Esophagus squamous epithelium (tissue), 5 donors: ENCODE measurements around the gene EPHA6. TPM values are rescaled to one million over a fixed set of nuclear protein-coding genes. Genes with fewer than 3 reads are reported as not detected.

Experiments used
- DNase-seq: peaks from one replicate; lab custom pipeline; 2025; lab: John Stamatoyannopoulos, UW
- H3K27ac ChIP-seq, 4 donors: fragments of 200-600 bp; sonication (generic); one replicate each; pipeline ENCODE4 v1.5.1; 2016 to 2019; ENCODE audit warnings: mild to moderate bottlenecking in 1 of 4
- H3K27me3 ChIP-seq, 4 donors: fragments of 200-600 bp; sonication (generic); 1 replicate in 3 of 4; 2 replicates in 1 of 4; pipeline versions ENCODE4 v1.5.1 to v1.6.0; 2017 to 2021; ENCODE audit warnings: antibody characterized with exemption in 1 of 4
- H3K36me3 ChIP-seq, 3 donors: fragments of 200-600 bp; sonication (generic); one replicate each; pipeline ENCODE4 v1.5.1; 2016 to 2019
- H3K4me1 ChIP-seq, 3 donors: fragments of 200-600 bp; sonication (generic); one replicate each; pipeline ENCODE4 v1.5.1; 2017 to 2019
- H3K4me3 ChIP-seq, 4 donors: fragments of 200-600 bp; sonication (generic); 1 replicate in 3 of 4; 2 replicates in 1 of 4; pipeline ENCODE4 v1.5.1; 2016 to 2019; ENCODE audit warnings: mild to moderate bottlenecking in 2 of 4, moderate library complexity in 1 of 4
- H3K9me3 ChIP-seq, 3 donors: fragments of 200-600 bp; sonication (generic); one replicate each; pipeline ENCODE4 v1.5.1; 2016 to 2019
- CTCF ChIP-seq, 6 experiments: fragments of 450-650 bp in 4 of 6; fragments of 200-600 bp in 2 of 6; sonication (generic) in 2 of 6; IDR thresholded peaks; one replicate each; pipeline ENCODE4 v1.5.1; 2016 to 2019; ENCODE audit warnings: antibody characterized with exemption in 6 of 6, mild to moderate bottlenecking in 4 of 6, moderate library complexity in 4 of 6
- POLR2A ChIP-seq, 4 donors: fragments of 450-650 bp; IDR thresholded peaks; one replicate each; pipeline ENCODE4 v1.6.1; 2017; ENCODE audit warnings: antibody characterized with exemption in 4 of 4, mild to moderate bottlenecking in 4 of 4, moderate library complexity in 3 of 4
- whole genome bisulfite sequencing, 2 donors: methylation state at CpG; one replicate each; pipeline ENCODE4 v1.1.5; 2018; 5-methylcytosine and 5-hydroxymethylcytosine counted together
- intact Hi-C: fragments of 100-400 bp; cut with DNase I; formaldehyde crosslinking; loops from one replicate; pipeline ENCODE4 v1.15.0; 2022
- total RNA-seq, 4 donors: library from RNA; depleted of rRNA; stranded (reverse); fragments of >200 nt; gene quantifications; one replicate each; pipeline ENCODE4 v1.1.0, GENCODE V29; 2016
- donor health status: DM: yes; HTN: yes; CAD: no.

EPHA6 gene
- total RNA-seq, 4 donors from 2014 or later: 0.34 to 2.9 (median 1.5) TPM

GRCh38 chr3:97037294-97037943 is 223.0 kb downstream of the EPHA6 start:
- TF ChIP-seq POLR2A (IDR thresholded peaks at IDR 0.05) (no peak), CTCF (IDR thresholded peaks at IDR 0.05) (no peak)
- WGBS, 2 donors: 70 to 78% methylated on average over 3 of the region's 3 CpGs
- Histone ChIP-seq H3K4me1 (no peaks in the 10 kb centered on the region), H3K27ac (no peak overlapping the region), H3K27me3 (no peaks in the 10 kb centered on the region), H3K36me3 (no peaks in the 10 kb centered on the region), H3K9me3 (no peaks in the 10 kb centered on the region), H3K4me3 (no peak overlapping the region)
- intact Hi-C loops: no loop called here
- DNase-seq: no peak

- TF ChIP-seq POLR2A (IDR thresholded peaks at IDR 0.05) (no peak), CTCF (IDR thresholded peaks at IDR 0.05) (no peak)
- H3K9me3 ChIP-seq: no peaks in the 10 kb centered on the region
- H3K4me3 ChIP-seq: no peak overlapping the region
- 61 to 70% methylated on average over 2 of the region's 2 CpGs for WGBS, 2 donors
- H3K27me3 ChIP-seq: no peaks in the 10 kb centered on the region
- no peak for DNase-seq
- no peaks in the 10 kb centered on the region for H3K36me3 ChIP-seq
- no peaks in the 10 kb centered on the region for H3K4me1 ChIP-seq
- intact Hi-C loops: no loop called here
- no peak overlapping the region for H3K27ac ChIP-seq
These were observed 229.0 kb downstream of the EPHA6 start for GRCh38 chr3:97043411-97043810.

GRCh38 chr3:97057365-97057764 is 243.0 kb downstream of the EPHA6 start:
- TF ChIP-seq POLR2A (IDR thresholded peaks at IDR 0.05): no peak
- TF ChIP-seq CTCF (IDR thresholded peaks at IDR 0.05): no peak
- Histone ChIP-seq H3K36me3 (no peaks in the 10 kb centered on the region), H3K27ac (no peak overlapping the region), H3K27me3 (no peaks in the 10 kb centered on the region), H3K4me3 (no peak overlapping the region), H3K4me1 (no peaks in the 10 kb centered on the region), H3K9me3 (peaks cover 0 to 9% (median 0%) of the 10 kb centered on the region in 3 donors)
- WGBS, 2 donors: 78 to 89% methylated on average over 3 of the region's 3 CpGs
- intact Hi-C loops: no loop called here
- no peak for DNase-seq

GRCh38 chr3:97059168-97059567 is 244.8 kb downstream of the EPHA6 start:
- 50 to 74% methylated on average over 1 of the region's 1 CpG for WGBS, 2 donors
- Histone ChIP-seq H3K27ac (no peak overlapping the region), H3K36me3 (no peaks in the 10 kb centered on the region), H3K4me1 (no peaks in the 10 kb centered on the region), H3K27me3 (no peaks in the 10 kb centered on the region), H3K9me3 (peaks cover 0 to 11% (median 0%) of the 10 kb centered on the region in 3 donors), H3K4me3 (no peak overlapping the region)
- TF ChIP-seq CTCF (IDR thresholded peaks at IDR 0.05) (no peak), POLR2A (IDR thresholded peaks at IDR 0.05) (no peak)
- intact Hi-C loops: no loop called here
- DNase-seq: no peak

GRCh38 chr3:97066531-97066930 is 252.1 kb downstream of the EPHA6 start:
- intact Hi-C loops: no loop called here
- H3K27ac ChIP-seq: no peak overlapping the region
- H3K9me3 ChIP-seq: peaks cover 0 to 10% (median 0%) of the 10 kb centered on the region in 3 donors
- TF ChIP-seq CTCF (IDR thresholded peaks at IDR 0.05): no peak
- no peak for TF ChIP-seq POLR2A (IDR thresholded peaks at IDR 0.05)
- no peaks in the 10 kb centered on the region for H3K27me3 ChIP-seq
- DNase-seq: no peak
- 38 to 47% methylated on average over 1 of the region's 1 CpG for WGBS, 2 donors
- no peaks in the 10 kb centered on the region for H3K4me1 ChIP-seq
- H3K36me3 ChIP-seq: no peaks in the 10 kb centered on the region
- H3K4me3 ChIP-seq: no peak overlapping the region
